H1 (cell line): Measurements from ENCODE around the gene PER2. TPM values are rescaled to one million over a fixed set of nuclear protein-coding genes. Genes with fewer than 3 reads are reported as not detected.

Experiments
- CTCF ChIA-PET: fragments of 300-600 bp; sonication (Branson Sonifier 250); formaldehyde crosslinking; loops from one replicate; lab custom pipeline; 2021; ENCODE audit not compliant: partially characterized antibody; lab: Charles Lee
- POLR2A ChIA-PET: fragments of 300-600 bp; sonication (Branson Sonifier 250); formaldehyde crosslinking; loops from one replicate; lab custom pipeline; 2021; ENCODE audit warnings: inconsistent platforms; ENCODE audit not compliant: partially characterized antibody; lab: Charles Lee
- DNase-seq, 2 experiments: peaks; one replicate each; pipeline versions ENCODE4 v3.0.0 to v3.0.0-alpha.2; 2010 to 2022; ENCODE audit warnings: low spot score in 2 of 2, low read depth in 1 of 2, mixed read lengths in 1 of 2
- FAIRE-seq: peaks from 2 replicates; lab custom pipeline; 2011; peaks lifted over from hg19 to GRCh38; lab: Jason Lieb, UNC
- H2AFZ ChIP-seq: 2 replicates; pipeline ENCODE4 v1.8.1; 2012; ENCODE audit warnings: low read length, inconsistent platforms
- H2AK5ac ChIP-seq: 2 replicates; pipeline ENCODE4 v1.6.1; 2013; ENCODE audit warnings: low read depth, low read length
- H2BK120ac ChIP-seq: replicated peaks from 2 replicates; pipeline ENCODE3; 2013; ENCODE audit warnings: low read depth, low read length, inconsistent platforms
- H2BK12ac ChIP-seq: 2 replicates; pipeline ENCODE4 v1.6.1; 2013; ENCODE audit warnings: low read depth, low read length
- H2BK15ac ChIP-seq: 2 replicates; pipeline ENCODE4 v1.6.1; 2013; ENCODE audit warnings: low read length
- H2BK20ac ChIP-seq: 2 replicates; pipeline ENCODE4 v1.6.1; 2013; ENCODE audit warnings: low read length
- H2BK5ac ChIP-seq: 2 replicates; pipeline ENCODE4 v1.6.1; 2013; ENCODE audit warnings: low read depth, low read length
- H3K14ac ChIP-seq: 2 replicates; pipeline ENCODE4 v1.6.1; 2013; ENCODE audit warnings: inconsistent platforms; ENCODE audit not compliant: insufficient read length
- H3K18ac ChIP-seq: 2 replicates; pipeline ENCODE4 v1.6.1; 2013; ENCODE audit warnings: low read length; ENCODE audit errors: extremely low read depth
- H3K23ac ChIP-seq: 2 replicates; pipeline ENCODE4 v1.6.1; 2013; ENCODE audit warnings: inconsistent platforms; ENCODE audit not compliant: insufficient read length
- H3K23me2 ChIP-seq: 2 replicates; pipeline ENCODE4 v1.6.1; 2013; ENCODE audit warnings: low read depth, low read length
- H3K27ac ChIP-seq: 2 replicates; pipeline ENCODE4 v1.6.1; 2011; ENCODE audit warnings: low read depth, low read length, inconsistent platforms
- H3K27me3 ChIP-seq, 4 experiments: replicated peaks in 1 of 4; 1 replicate in 1 of 4; 2 replicates in 3 of 4; pipeline versions ENCODE4 v1.6.1 to v1.8.1; 2011 to 2013; ENCODE audit warnings: low read length in 3 of 4, mild to moderate bottlenecking in 3 of 4, inconsistent platforms in 2 of 4, mixed read lengths in 2 of 4, moderate library complexity in 1 of 4; ENCODE audit not compliant: control insufficient read depth in 3 of 4, insufficient read depth in 3 of 4; ENCODE audit errors: extremely low read depth in 1 of 4
- H3K36me3 ChIP-seq, 4 experiments: 2 replicates each; pipeline versions ENCODE4 v1.6.1 to v1.8.1; 2011 to 2013; ENCODE audit warnings: mild to moderate bottlenecking in 4 of 4, low read length in 3 of 4, moderate library complexity in 2 of 4, control low read depth in 1 of 4, inconsistent platforms in 1 of 4; ENCODE audit not compliant: insufficient read depth in 4 of 4, control insufficient read depth in 2 of 4
- H3K4ac ChIP-seq: replicated peaks from 2 replicates; pipeline ENCODE3; 2013; ENCODE audit warnings: low read length, low read depth, mixed read lengths, inconsistent platforms; ENCODE audit not compliant: insufficient read length
- H3K4me1 ChIP-seq, 4 experiments: replicated peaks in 1 of 4; 1 replicate in 1 of 4; 2 replicates in 3 of 4; pipeline versions ENCODE4 v1.6.1 to v1.8.1; 2011 to 2013; ENCODE audit warnings: low read length in 3 of 4, inconsistent platforms in 2 of 4, mixed read lengths in 1 of 4; ENCODE audit not compliant: insufficient read depth in 4 of 4, control insufficient read depth in 3 of 4
- H3K4me2 ChIP-seq, 2 experiments: 2 replicates each; pipeline versions ENCODE4 v1.6.1 to v1.8.1; 2011 to 2013; ENCODE audit warnings: low read depth in 2 of 2, low read length in 2 of 2, control low read depth in 1 of 2, inconsistent platforms in 1 of 2, mild to moderate bottlenecking in 1 of 2; ENCODE audit not compliant: insufficient read depth in 1 of 2
- H3K4me3 ChIP-seq, 4 experiments: fragments of 200-600, 300-600 bp in 1 of 4; sonication (generic), shearing (Covaris generic), sonication (Bioruptor Twin) in 1 of 4; 2 replicates each; pipeline versions ENCODE4 v1.5.1 to v1.8.1; 2011 to 2016; ENCODE audit warnings: low read length in 4 of 4, low read depth in 3 of 4, control low read depth in 2 of 4, inconsistent platforms in 2 of 4, mild to moderate bottlenecking in 2 of 4, mixed read lengths in 1 of 4, moderate library complexity in 1 of 4; ENCODE audit not compliant: insufficient read depth in 2 of 4; ENCODE audit errors: extremely low read depth in 1 of 4
- H3K56ac ChIP-seq: replicated peaks from 2 replicates; pipeline ENCODE3; 2013; ENCODE audit warnings: low read depth, mild to moderate bottlenecking, mixed read lengths, low read length, inconsistent platforms; ENCODE audit not compliant: insufficient read length
- H3K79me1 ChIP-seq: 2 replicates; pipeline ENCODE4 v1.6.1; 2013; ENCODE audit warnings: low read depth, low read length, control low read depth
- H3K79me2 ChIP-seq, 2 experiments: 2 replicates each; pipeline versions ENCODE4 v1.6.1 to v1.8.1; 2012 to 2013; ENCODE audit warnings: low read length in 2 of 2, mild to moderate bottlenecking in 2 of 2, inconsistent platforms in 1 of 2; ENCODE audit not compliant: insufficient read depth in 2 of 2, control insufficient read depth in 1 of 2
- H3K9ac ChIP-seq, 4 experiments: replicated peaks in 1 of 4; 1 replicate in 1 of 4; 2 replicates in 3 of 4; pipeline versions ENCODE4 v1.6.1 to v1.8.1; 2011 to 2013; ENCODE audit warnings: low read depth in 3 of 4, low read length in 3 of 4, control low read depth in 2 of 4, mild to moderate bottlenecking in 2 of 4, moderate library complexity in 2 of 4, inconsistent platforms in 1 of 4; ENCODE audit errors: extremely low read depth in 1 of 4
- H3K9me3 ChIP-seq, 2 experiments: 2 replicates each; pipeline versions ENCODE4 v1.6.1 to v1.8.1; 2012 to 2013; ENCODE audit warnings: mild to moderate bottlenecking in 2 of 2, moderate library complexity in 2 of 2, control low read depth in 1 of 2, inconsistent platforms in 1 of 2, low read depth in 1 of 2, low read length in 1 of 2, mixed read lengths in 1 of 2; ENCODE audit not compliant: insufficient read depth in 2 of 2
- H4K20me1 ChIP-seq, 2 experiments: replicated peaks in 1 of 2; 2 replicates each; pipeline versions ENCODE3 to v1.8.1; 2011 to 2013; ENCODE audit warnings: inconsistent platforms in 2 of 2, low read length in 2 of 2, mild to moderate bottlenecking in 1 of 2; ENCODE audit not compliant: insufficient read depth in 2 of 2, control insufficient read depth in 1 of 2
- H4K5ac ChIP-seq: 2 replicates; pipeline ENCODE4 v1.6.1; 2013; ENCODE audit warnings: low read length, low read depth, mixed read lengths, inconsistent platforms; ENCODE audit not compliant: insufficient read length
- H4K8ac ChIP-seq: 2 replicates; pipeline ENCODE4 v1.8.0; 2013; ENCODE audit warnings: mild to moderate bottlenecking, moderate library complexity, low read length, inconsistent platforms; ENCODE audit not compliant: insufficient read depth; ENCODE audit errors: extremely low read depth
- H4K91ac ChIP-seq: replicated peaks from 2 replicates; pipeline ENCODE3; 2013; ENCODE audit warnings: low read length, mixed read lengths, inconsistent platforms; ENCODE audit not compliant: insufficient read length
- BACH1 ChIP-seq: IDR thresholded peaks from 2 replicates; pipeline ENCODE4 v1.6.1; 2012; ENCODE audit warnings: low read length, improper control_type of control experiment
- FOSL1 ChIP-seq: IDR thresholded peaks from 2 replicates; pipeline ENCODE4 v1.6.1; 2011; ENCODE audit warnings: mild to moderate bottlenecking, low read depth, low read length, moderate library complexity; ENCODE audit not compliant: insufficient read depth
- KDM5A ChIP-seq: fragments of 200-600 bp; IDR thresholded peaks from 2 replicates; pipeline ENCODE4 v1.7.1; 2012; ENCODE audit warnings: mild to moderate bottlenecking, low read length, inconsistent platforms, mixed read lengths
- RNF2 ChIP-seq: fragments of 200-900, 300-1000 bp; sonication (generic); IDR thresholded peaks from 2 replicates; pipeline ENCODE4 v1.7.1; 2016; ENCODE audit warnings: borderline replicate concordance, low read depth, mild to moderate bottlenecking, antibody characterized with exemption, low read length; ENCODE audit not compliant: poor library complexity, severe bottlenecking; ENCODE audit errors: missing control alignments
- WGBS, 2 experiments: shearing (Covaris generic) in 1 of 2; methylation state at CpG; one replicate each; pipeline versions ENCODE4 v1.1.6 to v1.1.7; 2013 to 2015; ENCODE audit warnings: low lambda C conversion rate in 2 of 2, mixed read lengths in 2 of 2, inconsistent platforms in 1 of 2, low coverage in 1 of 2, missing lambda C conversion rate in 1 of 2; ENCODE audit not compliant: insufficient replicate concordance in 2 of 2, insufficient coverage in 1 of 2, insufficient read length in 1 of 2; ENCODE audit errors: extremely low coverage in 1 of 2, missing lambda C conversion rate in 1 of 2; 5-methylcytosine and 5-hydroxymethylcytosine counted together
- polyA plus RNA-seq, 7 experiments: library from polyadenylated mRNA; depleted of rRNA in 3 of 7; stranded (reverse) in 5 of 7; unstranded in 2 of 7; fragments of >200 nt in 5 of 7; fragments of 200-250 nt in 2 of 7; gene quantifications; 1 replicate in 5 of 7; 2 replicates in 1 of 7; 4 replicates in 1 of 7; pipeline versions ENCODE4 v1.2.1 to v1.2.3, GENCODE V29; 2011 to 2013; ENCODE audit warnings: missing spikeins in 2 of 7, mixed read lengths in 2 of 7
- total RNA-seq: library from RNA; stranded (reverse); fragmentation: NEBNext Ultra II Directional; extraction: Animal tissue kit (Norgen Biotek cat#: 25700); gene quantifications from 2 replicates; pipeline ENCODE4 v1.2.1, GENCODE V29; 2021
- TF ChIP-seq, protein P1 (sequence below): IDR thresholded peaks from 2 replicates; pipeline ENCODE4 v1.6.1; 2011; ENCODE audit warnings: low read depth, mild to moderate bottlenecking, low read length; ENCODE audit not compliant: insufficient read depth

Gene PER2
- total and polyA plus RNA-seq, 2 of the 8 experiments (the other 6 are each of a cell fraction or from before 2014, with no cell fraction given) = 0.91 to 5.5 TPM

DNA sequence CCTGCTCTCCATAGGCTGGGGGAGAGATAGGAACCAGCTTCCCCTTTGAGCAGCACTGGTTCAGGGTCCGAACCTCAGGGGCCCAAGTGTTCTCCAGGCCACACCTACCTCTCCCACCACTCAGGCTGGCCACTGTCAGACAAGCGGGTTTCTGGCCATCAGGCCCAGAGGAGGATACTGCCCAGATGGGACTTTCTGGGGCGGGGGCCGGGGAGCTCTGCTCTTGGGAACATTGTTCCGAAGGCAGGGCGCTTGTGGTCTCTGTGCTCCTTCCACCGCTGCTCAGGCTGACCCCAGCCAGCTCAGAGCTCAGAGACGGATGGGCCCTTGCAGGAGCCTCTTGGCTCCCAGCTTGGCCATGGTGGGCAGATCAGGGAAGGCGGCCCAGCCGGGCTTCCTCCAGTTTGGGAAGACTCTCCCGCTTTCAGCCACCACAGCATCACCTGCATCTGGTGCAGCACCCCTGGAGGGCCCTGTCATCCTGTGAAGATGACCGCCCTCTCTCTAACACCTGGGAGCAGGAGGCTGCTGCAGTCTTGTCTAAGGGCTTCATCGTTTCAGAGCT, 26.7 kb upstream of the PER2 start:
- H2AFZ ChIP-seq = no peak overlapping the region
- no peak overlapping the region; the same call in 1 of the 2 replicates for H3K18ac ChIP-seq
- peaks cover 5% of the 10 kb centered on the region for H3K23me2 ChIP-seq
- no peaks in the 10 kb centered on the region for H3K79me2 ChIP-seq
- no peaks in the 10 kb centered on the region for H3K79me1 ChIP-seq
- H3K27ac ChIP-seq = no peak overlapping the region
- no peak overlapping the region for H3K56ac ChIP-seq
- no peak overlapping the region for H2BK120ac ChIP-seq
- H3K9ac ChIP-seq = no peak overlapping the region
- H3K27me3 ChIP-seq = no peaks in the 10 kb centered on the region
- WGBS, 2 experiments = 83% methylated on average over 13 of the region's 13 CpGs; no CpG with 5 or more reads in 1 of the 2 experiments
- no peak overlapping the region for H4K5ac ChIP-seq
- no peak overlapping the region for H2BK20ac ChIP-seq
- H3K4me2 ChIP-seq = no peak overlapping the region
- H4K91ac ChIP-seq = no peak overlapping the region
- no peak overlapping the region for H3K14ac ChIP-seq
- no peak for DNase-seq
- no peaks in the 10 kb centered on the region for H3K36me3 ChIP-seq
- H4K8ac ChIP-seq = no peak overlapping the region; the same call in 1 of the 2 replicates
- FAIRE-seq = no peak
- H2AK5ac ChIP-seq = no peak overlapping the region
- no peak overlapping the region for H2BK12ac ChIP-seq
- no peak overlapping the region for H3K4ac ChIP-seq
- no peak overlapping the region for H3K23ac ChIP-seq
- H3K4me3 ChIP-seq = no peak overlapping the region
- no peaks in the 10 kb centered on the region for H4K20me1 ChIP-seq
- TF ChIP-seq FOSL1 = no peak
- no peak for TF ChIP-seq KDM5A
- TF ChIP-seq BACH1 = no peak
- TF ChIP-seq RNF2 = no peak
- TF ChIP-seq, protein P1, sequence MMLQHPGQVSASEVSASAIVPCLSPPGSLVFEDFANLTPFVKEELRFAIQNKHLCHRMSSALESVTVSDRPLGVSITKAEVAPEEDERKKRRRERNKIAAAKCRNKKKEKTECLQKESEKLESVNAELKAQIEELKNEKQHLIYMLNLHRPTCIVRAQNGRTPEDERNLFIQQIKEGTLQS = no peak
- ChIA-PET CTCF (interaction anchor here (0.9 to 1.8 kb wide), 5 partner anchors 17 to 56 kb away, joined by 3 to 6 read pairs (median 3); no protein-coding TSS in a partner anchor), POLR2A (no interaction called here)
- H3K9me3 ChIP-seq = no peaks in the 10 kb centered on the region
- no peak overlapping the region for H2BK15ac ChIP-seq
- no peak overlapping the region; the same call in 1 of the 2 replicates for H2BK5ac ChIP-seq
- H3K4me1 ChIP-seq = 0 out of 7 replicates have a peak, but pooled peaks cover 0 to 2% (median 0%) of the 10 kb centered on the region in 4 experiments
